ENCODE data around the gene SENP1. TPM values are rescaled to one million over a fixed set of nuclear protein-coding genes. Genes with fewer than 3 reads are reported as not detected.

SENP1 gene
- total RNA-seq, 4 donors from 2014 or later: 2.2 to 20.3 (median 10.5) TPM

GRCh38 chr12:48084066-48084465, 21.8 kb downstream of the SENP1 start:
- WGBS, 2 donors (ENCODE audit: low coverage in 1 of 2): 77 to 80% methylated on average over 1 of the region's 1 CpG
- in situ Hi-C loops (cut with MboI; ENCODE audit: low pct_ligation_motif_present in 1 of 4, low pct_unique_long_range_greater_than_20kb in 1 of 4, low sequenced_read_pairs in 3 of 4) (no loop called here), intact Hi-C loops (cut with DNase I; ENCODE audit: low total_unique reads) (no loop called here)
- no peak for DNase-seq
- Histone ChIP-seq H3K27ac (no peak overlapping the region), H3K4me1 (no peaks in the 10 kb centered on the region), H3K27me3 (no peaks in the 10 kb centered on the region), H3K36me3 (peaks cover 0 to 39% (median 9%) of the 10 kb centered on the region in 4 donors), H3K4me3 (no peak overlapping the region), H3K9me3 (no peaks in the 10 kb centered on the region)
- TF ChIP-seq, protein P1, sequence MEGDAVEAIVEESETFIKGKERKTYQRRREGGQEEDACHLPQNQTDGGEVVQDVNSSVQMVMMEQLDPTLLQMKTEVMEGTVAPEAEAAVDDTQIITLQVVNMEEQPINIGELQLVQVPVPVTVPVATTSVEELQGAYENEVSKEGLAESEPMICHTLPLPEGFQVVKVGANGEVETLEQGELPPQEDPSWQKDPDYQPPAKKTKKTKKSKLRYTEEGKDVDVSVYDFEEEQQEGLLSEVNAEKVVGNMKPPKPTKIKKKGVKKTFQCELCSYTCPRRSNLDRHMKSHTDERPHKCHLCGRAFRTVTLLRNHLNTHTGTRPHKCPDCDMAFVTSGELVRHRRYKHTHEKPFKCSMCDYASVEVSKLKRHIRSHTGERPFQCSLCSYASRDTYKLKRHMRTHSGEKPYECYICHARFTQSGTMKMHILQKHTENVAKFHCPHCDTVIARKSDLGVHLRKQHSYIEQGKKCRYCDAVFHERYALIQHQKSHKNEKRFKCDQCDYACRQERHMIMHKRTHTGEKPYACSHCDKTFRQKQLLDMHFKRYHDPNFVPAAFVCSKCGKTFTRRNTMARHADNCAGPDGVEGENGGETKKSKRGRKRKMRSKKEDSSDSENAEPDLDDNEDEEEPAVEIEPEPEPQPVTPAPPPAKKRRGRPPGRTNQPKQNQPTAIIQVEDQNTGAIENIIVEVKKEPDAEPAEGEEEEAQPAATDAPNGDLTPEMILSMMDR (IDR thresholded peaks at IDR 0.05): peak in 2 of 5 experiments; percentile 4 to 8
- TF ChIP-seq EP300 (IDR thresholded peaks at IDR 0.05; ENCODE audit: low read depth): no peak

DNA sequence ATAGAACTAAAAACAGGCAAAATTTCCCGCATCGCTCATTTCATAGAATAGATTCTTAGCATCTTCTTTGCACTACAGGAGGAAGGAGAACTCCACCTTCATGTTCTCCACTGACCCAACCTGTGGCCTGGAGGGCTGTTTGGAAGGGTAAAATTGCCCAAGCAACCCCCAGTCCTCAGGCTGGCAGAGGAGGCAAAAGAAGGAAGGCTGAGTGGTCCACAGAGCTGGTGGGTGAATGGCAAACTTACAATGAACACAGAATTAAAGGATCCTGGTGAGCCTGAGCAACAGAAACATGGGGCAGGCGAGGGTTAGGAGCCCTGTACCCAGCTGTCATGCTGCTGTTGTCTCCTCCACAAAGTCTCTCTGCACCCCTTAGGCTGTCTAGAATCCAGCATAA, 25.1 kb downstream of the SENP1 start:
- H3K36me3 ChIP-seq: peaks cover 0 to 17% (median 4%) of the 10 kb centered on the region in 4 donors
- intact Hi-C loops (cut with DNase I; ENCODE audit: low total_unique reads): no loop called here
- no peak overlapping the region for H3K4me3 ChIP-seq
- TF ChIP-seq, protein P1 (IDR thresholded peaks at IDR 0.05): no peak
- TF ChIP-seq POLR2A (IDR thresholded peaks at IDR 0.05) (no peak), POLR2AphosphoS5 (IDR thresholded peaks at IDR 0.05) (no peak), EP300 (IDR thresholded peaks at IDR 0.05; ENCODE audit: low read depth) (no peak)
- H3K27me3 ChIP-seq: no peaks in the 10 kb centered on the region
- H3K9me3 ChIP-seq: no peaks in the 10 kb centered on the region
- 92 to 94% methylated on average over 3 of the region's 3 CpGs for WGBS, 2 donors (ENCODE audit: low coverage in 1 of 2)
- no peaks in the 10 kb centered on the region for H3K4me1 ChIP-seq
- DNase-seq: no peak
- in situ Hi-C loops (cut with MboI; ENCODE audit: low pct_ligation_motif_present in 1 of 4, low pct_unique_long_range_greater_than_20kb in 1 of 4, low sequenced_read_pairs in 3 of 4): no loop called here
- H3K27ac ChIP-seq: no peak overlapping the region

DNA sequence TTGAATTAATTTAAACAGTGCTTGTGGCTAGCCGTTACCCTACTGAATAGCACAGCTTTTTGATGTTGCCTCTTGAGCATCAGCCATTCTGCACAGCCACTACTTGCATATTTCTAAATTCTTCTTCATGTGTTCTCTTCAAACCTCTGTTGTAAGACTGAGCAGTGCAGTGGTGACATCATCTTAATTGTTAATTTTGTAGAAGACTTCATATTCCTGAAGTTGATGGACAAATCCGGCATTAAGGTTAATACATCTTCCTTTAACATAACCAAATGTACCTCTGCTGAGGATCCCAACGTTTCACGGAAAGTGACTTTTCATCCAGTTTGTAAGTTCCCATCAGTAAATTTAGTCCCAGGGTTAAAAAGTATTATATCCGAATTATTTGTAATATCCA, 25.6 kb downstream of the SENP1 start:
- no peaks in the 10 kb centered on the region for H3K4me1 ChIP-seq
- no peak overlapping the region for H3K4me3 ChIP-seq
- in situ Hi-C loops (cut with MboI; ENCODE audit: low pct_ligation_motif_present in 1 of 4, low pct_unique_long_range_greater_than_20kb in 1 of 4, low sequenced_read_pairs in 3 of 4) (no loop called here), intact Hi-C loops (cut with DNase I; ENCODE audit: low total_unique reads) (no loop called here)
- no peak for DNase-seq
- H3K9me3 ChIP-seq: no peaks in the 10 kb centered on the region
- TF ChIP-seq POLR2A (IDR thresholded peaks at IDR 0.05) (no peak), EP300 (IDR thresholded peaks at IDR 0.05; ENCODE audit: low read depth) (no peak), POLR2AphosphoS5 (IDR thresholded peaks at IDR 0.05) (no peak)
- TF ChIP-seq, protein P1 (IDR thresholded peaks at IDR 0.05): no peak
- no peak overlapping the region for H3K27ac ChIP-seq
- no peaks in the 10 kb centered on the region for H3K27me3 ChIP-seq
- 92 to 94% methylated on average over 5 of the region's 5 CpGs for WGBS, 2 donors (ENCODE audit: low coverage in 1 of 2)
- H3K36me3 ChIP-seq: peaks cover 0 to 17% (median 4%) of the 10 kb centered on the region in 4 donors

DNA sequence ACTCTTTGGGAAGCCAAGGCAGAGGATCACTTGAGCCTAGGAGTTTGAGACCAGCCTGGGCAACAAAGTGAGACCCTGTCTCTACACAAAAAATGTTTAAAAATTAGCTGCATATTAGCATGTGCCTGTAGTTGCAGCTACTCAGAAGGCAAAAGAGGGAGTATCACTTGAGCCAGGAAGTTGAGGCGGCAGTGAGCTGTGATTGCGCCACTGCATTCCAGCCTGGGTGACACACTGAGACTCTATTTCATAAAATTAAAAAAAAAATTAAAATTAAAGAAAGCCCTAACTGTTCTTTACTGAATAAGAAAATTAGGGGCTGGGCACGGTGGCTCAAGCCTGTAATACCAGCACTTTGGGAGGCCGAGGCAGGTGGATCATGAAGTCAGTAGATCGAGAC, 27.0 kb downstream of the SENP1 start:
- Histone ChIP-seq H3K9me3 (no peaks in the 10 kb centered on the region), H3K36me3 (peaks cover 0 to 21% (median 9%) of the 10 kb centered on the region in 4 donors), H3K27ac (no peak overlapping the region), H3K4me3 (no peak overlapping the region), H3K4me1 (no peaks in the 10 kb centered on the region), H3K27me3 (no peaks in the 10 kb centered on the region)
- WGBS, 2 donors (ENCODE audit: low coverage in 1 of 2): 86 to 91% methylated on average over 5 of the region's 5 CpGs
- no peak for DNase-seq
- in situ Hi-C loops (cut with MboI; ENCODE audit: low pct_ligation_motif_present in 1 of 4, low pct_unique_long_range_greater_than_20kb in 1 of 4, low sequenced_read_pairs in 3 of 4) (no loop called here), intact Hi-C loops (cut with DNase I; ENCODE audit: low total_unique reads) (no loop called here)
- TF ChIP-seq POLR2A (IDR thresholded peaks at IDR 0.05) (no peak), EP300 (IDR thresholded peaks at IDR 0.05; ENCODE audit: low read depth) (no peak), POLR2AphosphoS5 (IDR thresholded peaks at IDR 0.05) (no peak)
- TF ChIP-seq, protein P1 (IDR thresholded peaks at IDR 0.05): no peak
